OCI-LY1 (cell line): ENCODE results near the gene PLAC8.

Experiments
- CTCF ChIP-seq: fragments of 200-600 bp; sonication (generic), shearing (Covaris generic); IDR thresholded peaks from 2 replicates; pipeline ENCODE4 v1.5.1; 2017; ENCODE audit warnings: mild to moderate bottlenecking, antibody characterized with exemption, low read length, moderate library complexity, mixed read lengths
- EZH2 ChIP-seq: fragments of 200-600 bp; sonication (generic), shearing (Covaris generic); IDR thresholded peaks from 2 replicates; pipeline ENCODE4 v1.8.0; 2017; ENCODE audit warnings: borderline replicate concordance, mixed run types, mild to moderate bottlenecking, antibody characterized with exemption, low read length, moderate library complexity, mixed read lengths

GRCh38 chr4:83118869-83119268 is 4.3 kb upstream of the PLAC8 start:
- TF ChIP-seq CTCF (no peak), EZH2 (no peak)
